Measurements from ENCODE around the gene OR1F1. TPM values are rescaled to one million over a fixed set of nuclear protein-coding genes. Genes with fewer than 3 reads are reported as not detected.
A peak's percentile ranks its signal among the peaks of the same experiment; 100 is the strongest.

OR1F1 gene
- total RNA-seq, 1 experiment from 2014 or later, result not detected

DNA sequence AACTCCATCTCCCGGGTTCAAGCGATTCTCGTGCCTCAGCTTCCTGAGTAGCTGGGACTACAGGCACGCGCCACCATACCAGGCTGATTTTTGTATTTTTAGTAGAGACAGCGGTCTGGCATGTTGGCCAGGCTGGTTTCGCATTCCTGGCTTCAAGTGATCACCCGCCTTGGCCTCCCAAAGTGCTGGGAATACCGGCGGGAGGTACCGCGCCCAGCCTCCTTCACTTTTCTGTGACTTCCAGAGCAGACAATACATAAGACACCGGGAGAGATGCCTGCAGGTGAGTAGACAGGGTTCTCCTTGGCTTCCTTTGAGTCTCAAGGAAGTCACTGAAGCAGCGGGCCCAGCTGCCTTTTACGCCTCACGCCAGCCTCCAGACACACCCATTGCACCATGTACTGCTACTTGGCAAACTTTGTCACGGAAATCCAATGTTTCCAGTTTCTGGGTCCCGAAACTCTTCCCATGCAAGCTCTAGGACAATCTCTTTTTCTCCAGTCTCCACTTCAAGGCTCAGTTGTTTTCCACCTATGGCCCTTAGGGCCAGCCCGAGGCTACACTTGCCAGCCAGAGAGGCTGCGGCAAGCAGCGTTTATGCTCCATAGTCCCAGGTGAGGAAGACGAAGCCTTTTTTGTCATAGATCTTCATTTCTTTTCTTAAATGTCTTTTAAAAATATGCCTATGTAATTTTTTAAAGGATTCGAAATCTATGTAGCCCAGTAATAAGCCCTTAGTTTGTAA lies 886 bp upstream of the OR1F1 start:
- Histone ChIP-seq H3K79me1 (ENCODE audit: insufficient read depth, low read depth, low read length, poor library complexity, severe bottlenecking) (no peaks in the 10 kb centered on the region), H3K56ac (ENCODE audit: insufficient read length, low read depth, low read length) (no peak overlapping the region), H2BK12ac (ENCODE audit: insufficient read length, low read depth, low read length) (no peak overlapping the region), H3K23me2 (ENCODE audit: insufficient read length, low read depth, low read length, poor library complexity, severe bottlenecking) (peaks cover 40% of the 10 kb centered on the region), H4K20me1 (ENCODE audit: control insufficient read depth, insufficient read depth, insufficient read length) (no peaks in the 10 kb centered on the region), H3K18ac (ENCODE audit: insufficient read length, low read depth, low read length) (no peak overlapping the region), H3K79me2 (ENCODE audit: insufficient read depth, low read length) (no peaks in the 10 kb centered on the region), H3K9me3 (ENCODE audit: control insufficient read depth, low read depth, low read length) (no peaks in the 10 kb centered on the region), H3K14ac (ENCODE audit: insufficient read depth, low read length) (no peak overlapping the region), H2AK5ac (ENCODE audit: insufficient read length, low read length) (no peak overlapping the region), H4K8ac (replicated peaks; ENCODE audit: insufficient read length, low read depth, low read length) (no peak overlapping the region), H4K5ac (ENCODE audit: insufficient read length, low read depth, low read length) (no peak overlapping the region), H3K9ac (ENCODE audit: extremely low read depth, insufficient read length, low read length) (no peak overlapping the region), H2BK15ac (ENCODE audit: low read depth, low read length) (no peak overlapping the region), H2BK120ac (ENCODE audit: low read depth, low read length, poor library complexity, severe bottlenecking) (no peak overlapping the region), H3T11ph (ENCODE audit: low read length) (no peak overlapping the region), H3K4me2 (ENCODE audit: insufficient read depth, insufficient read length, low read length) (peak overlapping the region; percentile 92), H3K4me1 (ENCODE audit: insufficient read depth, low read length) (no peaks in the 10 kb centered on the region), H2BK20ac (ENCODE audit: low read depth, low read length, poor library complexity, severe bottlenecking) (no peak overlapping the region), H3K4ac (ENCODE audit: low read depth, low read length) (no peak overlapping the region), H3K27ac (ENCODE audit: insufficient read length, low read depth, low read length) (no peak overlapping the region), H3K27me3 (ENCODE audit: insufficient read depth, low read length) (peaks cover 2% of the 10 kb centered on the region; the same call in 1 of the 2 replicates), H2BK5ac (ENCODE audit: insufficient read length, low read length) (no peak overlapping the region), H3K23ac (ENCODE audit: insufficient read length, low read depth, low read length) (no peak overlapping the region), H4K91ac (ENCODE audit: insufficient read length, low read depth, low read length) (no peak overlapping the region), H2AFZ (ENCODE audit: low read length) (no peak overlapping the region)
- TF ChIP-seq, protein P1, sequence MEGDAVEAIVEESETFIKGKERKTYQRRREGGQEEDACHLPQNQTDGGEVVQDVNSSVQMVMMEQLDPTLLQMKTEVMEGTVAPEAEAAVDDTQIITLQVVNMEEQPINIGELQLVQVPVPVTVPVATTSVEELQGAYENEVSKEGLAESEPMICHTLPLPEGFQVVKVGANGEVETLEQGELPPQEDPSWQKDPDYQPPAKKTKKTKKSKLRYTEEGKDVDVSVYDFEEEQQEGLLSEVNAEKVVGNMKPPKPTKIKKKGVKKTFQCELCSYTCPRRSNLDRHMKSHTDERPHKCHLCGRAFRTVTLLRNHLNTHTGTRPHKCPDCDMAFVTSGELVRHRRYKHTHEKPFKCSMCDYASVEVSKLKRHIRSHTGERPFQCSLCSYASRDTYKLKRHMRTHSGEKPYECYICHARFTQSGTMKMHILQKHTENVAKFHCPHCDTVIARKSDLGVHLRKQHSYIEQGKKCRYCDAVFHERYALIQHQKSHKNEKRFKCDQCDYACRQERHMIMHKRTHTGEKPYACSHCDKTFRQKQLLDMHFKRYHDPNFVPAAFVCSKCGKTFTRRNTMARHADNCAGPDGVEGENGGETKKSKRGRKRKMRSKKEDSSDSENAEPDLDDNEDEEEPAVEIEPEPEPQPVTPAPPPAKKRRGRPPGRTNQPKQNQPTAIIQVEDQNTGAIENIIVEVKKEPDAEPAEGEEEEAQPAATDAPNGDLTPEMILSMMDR (conservative IDR thresholded peaks at IDR 0.05), result no peak
- Mint-ChIP-seq H3K27me3 (ENCODE audit: low read depth) (peaks cover 66% of the 10 kb centered on the region), H3K9me3 (peaks cover 6 to 7% of the 10 kb centered on the region in 2 experiments; a peak in 4 of 5 replicates), H3K27ac (peak overlapping the region in 2 of 3 experiments; percentile 74 to 77; a peak in 2 of 7 replicates), H3K36me3 (ENCODE audit: insufficient read depth in 1 of 3, low read depth in 3 of 3) (peaks cover 0 to 2% (median 0%) of the 10 kb centered on the region in 3 experiments; a peak in 2 of 7 replicates), H3K4me3 (peak overlapping the region; percentile 93 to 98), H3K4me1 (peaks cover 25 to 35% of the 10 kb centered on the region in 2 experiments)
- DNase-seq, result no peak
- WGBS (ENCODE audit: extremely low coverage, insufficient read length, low lambda C conversion rate), result no CpG with 5 or more reads among the region's 23 CpGs
